ENCODE data around the gene PAX2.

DNA sequence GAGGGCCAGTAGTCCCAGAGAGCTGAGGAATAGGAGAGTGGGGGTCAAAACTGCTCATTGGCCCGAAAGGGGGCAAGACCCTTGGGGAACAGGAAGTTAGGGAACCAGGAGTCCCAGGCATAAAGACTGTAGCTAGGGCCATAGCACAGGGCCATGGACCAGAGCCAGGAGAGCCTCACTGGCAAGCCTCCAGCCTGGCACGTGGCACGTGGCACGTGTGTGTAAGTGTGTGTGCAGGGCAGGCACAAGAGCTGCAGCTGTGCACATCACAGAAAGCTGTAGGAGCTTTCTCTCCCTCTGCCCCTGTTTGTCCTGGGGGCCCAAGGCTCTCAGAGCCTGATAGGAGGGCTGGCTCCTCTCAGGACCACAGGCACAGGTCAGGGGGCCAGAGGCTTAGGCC lies 119.6 kb downstream of the PAX2 start:
- TF ChIP-seq, protein P1, sequence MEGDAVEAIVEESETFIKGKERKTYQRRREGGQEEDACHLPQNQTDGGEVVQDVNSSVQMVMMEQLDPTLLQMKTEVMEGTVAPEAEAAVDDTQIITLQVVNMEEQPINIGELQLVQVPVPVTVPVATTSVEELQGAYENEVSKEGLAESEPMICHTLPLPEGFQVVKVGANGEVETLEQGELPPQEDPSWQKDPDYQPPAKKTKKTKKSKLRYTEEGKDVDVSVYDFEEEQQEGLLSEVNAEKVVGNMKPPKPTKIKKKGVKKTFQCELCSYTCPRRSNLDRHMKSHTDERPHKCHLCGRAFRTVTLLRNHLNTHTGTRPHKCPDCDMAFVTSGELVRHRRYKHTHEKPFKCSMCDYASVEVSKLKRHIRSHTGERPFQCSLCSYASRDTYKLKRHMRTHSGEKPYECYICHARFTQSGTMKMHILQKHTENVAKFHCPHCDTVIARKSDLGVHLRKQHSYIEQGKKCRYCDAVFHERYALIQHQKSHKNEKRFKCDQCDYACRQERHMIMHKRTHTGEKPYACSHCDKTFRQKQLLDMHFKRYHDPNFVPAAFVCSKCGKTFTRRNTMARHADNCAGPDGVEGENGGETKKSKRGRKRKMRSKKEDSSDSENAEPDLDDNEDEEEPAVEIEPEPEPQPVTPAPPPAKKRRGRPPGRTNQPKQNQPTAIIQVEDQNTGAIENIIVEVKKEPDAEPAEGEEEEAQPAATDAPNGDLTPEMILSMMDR (IDR thresholded peaks at IDR 0.05), result no peak
- TF ChIP-seq POLR2A (IDR thresholded peaks at IDR 0.05), result no peak
